ENCODE data around the gene ZBED3.
"Not testable (repeated sequence)": the region's sequence is repeated elsewhere in the genome, so short reads cannot be mapped to it uniquely, and the experiment has no call there.

The ZBED3 gene

GRCh38 chr5:77102549-77102948 is 15.5 kb upstream of the ZBED3 start:
- H3K27me3 Mint-ChIP-seq = no peaks in the 10 kb centered on the region
- peaks cover 1% of the 10 kb centered on the region for H3K36me3 Mint-ChIP-seq (ENCODE audit: insufficient read depth)
- H3K4me3 Mint-ChIP-seq = no peak overlapping the region
- no peaks in the 10 kb centered on the region for H3K9me3 Mint-ChIP-seq
- no peak overlapping the region for H3K27ac Mint-ChIP-seq (ENCODE audit: low read depth)
- H3K4me1 Mint-ChIP-seq = no peaks in the 10 kb centered on the region
- no peak for DNase-seq (ENCODE audit: low spot score in 2 of 2)
- no peak for ATAC-seq (replicated peaks; ENCODE audit: extremely low read depth, poor library complexity, severe bottlenecking)

DNA sequence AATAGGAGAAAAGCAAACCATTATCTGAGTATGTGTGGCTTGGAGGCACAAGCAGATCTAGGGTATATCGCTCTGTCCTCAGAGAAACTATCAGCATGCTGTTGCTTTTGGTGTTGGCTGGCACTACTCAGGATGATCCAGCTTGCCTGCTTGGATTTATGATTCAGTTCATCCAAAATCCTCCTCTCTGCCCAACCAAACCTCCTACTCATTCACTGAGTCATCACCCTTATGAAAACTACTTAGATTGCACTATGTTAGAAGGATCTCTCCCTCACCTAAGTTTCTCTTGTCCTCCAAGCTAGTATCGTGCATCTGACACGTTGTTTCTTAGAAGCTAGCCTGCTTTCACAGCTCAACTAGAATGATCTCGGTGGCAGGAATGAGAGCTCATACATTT is 14.2 kb upstream of the ZBED3 start:
- H3K4me3 Mint-ChIP-seq = no peak overlapping the region
- H3K36me3 Mint-ChIP-seq (ENCODE audit: insufficient read depth) = peaks cover 1% of the 10 kb centered on the region
- no peaks in the 10 kb centered on the region for H3K9me3 Mint-ChIP-seq
- DNase-seq (ENCODE audit: low spot score in 2 of 2) (no peak), ATAC-seq (replicated peaks; ENCODE audit: extremely low read depth, poor library complexity, severe bottlenecking) (no peak)
- H3K27ac Mint-ChIP-seq (ENCODE audit: low read depth) = no peak overlapping the region
- peaks cover 5% of the 10 kb centered on the region for H3K27me3 Mint-ChIP-seq
- no peaks in the 10 kb centered on the region for H3K4me1 Mint-ChIP-seq

DNA sequence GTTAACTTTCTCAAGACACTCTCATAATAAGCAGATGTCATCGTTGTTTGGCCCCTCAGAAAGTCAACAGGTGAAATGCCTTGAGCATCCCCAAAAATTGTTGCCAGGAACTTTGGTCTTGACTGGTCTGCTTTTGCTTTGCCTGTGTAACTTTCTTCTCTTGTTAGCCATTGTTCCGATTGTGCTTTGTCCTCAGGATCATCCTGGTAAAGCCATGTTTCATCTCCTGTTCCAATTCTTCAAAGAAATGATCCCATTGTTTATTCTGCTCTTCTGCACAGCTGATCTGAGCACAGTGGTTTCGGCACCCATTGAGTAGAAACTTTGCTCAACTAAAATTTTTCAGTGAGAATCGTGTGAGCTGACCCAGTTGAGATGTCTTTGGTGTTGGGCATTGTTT is 8.1 kb upstream of the ZBED3 start:
- peaks cover 29% of the 10 kb centered on the region for H3K27me3 Mint-ChIP-seq
- no peak overlapping the region for H3K27ac Mint-ChIP-seq (ENCODE audit: low read depth)

DNA sequence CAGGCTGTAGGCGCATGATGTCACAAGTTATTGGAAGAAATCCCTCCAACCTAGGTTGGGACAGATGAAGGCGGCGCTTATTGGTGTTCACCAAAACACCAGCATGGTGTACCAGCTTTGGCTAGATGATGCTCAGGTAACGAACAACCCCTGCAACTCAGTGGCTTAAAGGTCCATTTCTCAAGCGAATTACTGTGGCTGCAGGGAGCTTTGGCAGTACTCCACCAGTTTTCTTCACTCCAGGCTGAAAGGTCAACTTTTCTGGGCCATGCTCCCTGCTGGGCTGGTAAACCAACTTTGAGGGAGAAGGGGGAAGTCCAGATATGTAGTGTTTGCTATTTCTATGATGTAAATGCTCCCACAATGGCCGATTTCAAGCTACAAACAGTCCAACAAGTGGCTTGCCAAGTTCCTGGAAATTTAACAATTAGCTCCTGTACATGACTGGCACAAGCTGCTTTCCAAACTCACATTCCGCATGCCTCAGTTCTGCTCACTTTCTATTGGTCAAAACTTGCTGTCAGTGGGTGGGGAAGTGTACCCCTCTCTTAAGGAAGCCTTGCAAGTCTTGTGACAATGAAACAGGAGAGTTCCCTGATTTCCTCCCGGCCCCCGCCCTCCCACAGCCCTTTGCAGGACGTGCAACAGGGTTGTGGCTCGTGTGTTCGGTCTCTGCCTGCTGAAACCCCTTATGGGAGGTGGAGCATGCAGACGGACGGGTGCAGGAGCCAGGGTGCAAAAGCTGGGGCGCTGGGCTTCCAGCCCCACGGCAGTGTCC is 588 bp upstream of the ZBED3 start:
- ATAC-seq (replicated peaks; ENCODE audit: extremely low read depth, poor library complexity, severe bottlenecking) (no peak), DNase-seq (ENCODE audit: low spot score in 2 of 2) (no peak)
- Mint-ChIP-seq H3K36me3 (ENCODE audit: insufficient read depth) (peaks cover 4% of the 10 kb centered on the region), H3K27ac (ENCODE audit: low read depth) (no peak overlapping the region), H3K27me3 (peaks cover 20% of the 10 kb centered on the region), H3K4me1 (peaks cover 16% of the 10 kb centered on the region), H3K4me3 (peak overlapping the region; percentile 83), H3K9me3 (no peaks in the 10 kb centered on the region)

More for the DNA sequence above, 8.1 kb upstream of the ZBED3 start:
- Mint-ChIP-seq H3K4me3 (no peak overlapping the region), H3K9me3 (no peaks in the 10 kb centered on the region), H3K4me1 (no peaks in the 10 kb centered on the region), H3K36me3 (ENCODE audit: insufficient read depth) (no peaks in the 10 kb centered on the region)
- DNase-seq (ENCODE audit: low spot score in 2 of 2) (no peak), ATAC-seq (replicated peaks; ENCODE audit: extremely low read depth, poor library complexity, severe bottlenecking) (no peak)

DNA sequence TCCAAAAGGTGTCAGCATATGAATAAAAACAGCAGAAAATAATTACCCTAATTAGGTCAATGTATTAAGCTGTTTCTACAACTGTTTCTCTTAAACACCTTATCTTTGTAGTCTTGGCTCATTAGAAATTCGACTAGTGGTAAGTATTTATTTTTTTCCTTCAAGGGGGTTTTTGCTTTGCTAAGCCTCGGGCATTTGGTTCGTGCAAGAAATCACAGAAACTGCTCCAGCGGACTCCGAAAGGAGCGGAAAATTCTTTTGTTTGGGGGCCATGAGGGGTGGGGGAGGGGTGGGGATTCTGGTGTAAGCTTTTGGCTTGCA is 757 bp downstream of the ZBED3 start:
- H3K4me1 Mint-ChIP-seq = peaks cover 16% of the 10 kb centered on the region
- H3K36me3 Mint-ChIP-seq (ENCODE audit: insufficient read depth) = peaks cover 4% of the 10 kb centered on the region
- no peak for ATAC-seq (replicated peaks; ENCODE audit: extremely low read depth, poor library complexity, severe bottlenecking)
- no peaks in the 10 kb centered on the region for H3K9me3 Mint-ChIP-seq
- H3K4me3 Mint-ChIP-seq = peak overlapping the region; percentile 83
- no peak for DNase-seq (ENCODE audit: low spot score in 2 of 2)
- H3K27ac Mint-ChIP-seq (ENCODE audit: low read depth) = peak overlapping the region; percentile 35
- H3K27me3 Mint-ChIP-seq = peaks cover 20% of the 10 kb centered on the region

DNA sequence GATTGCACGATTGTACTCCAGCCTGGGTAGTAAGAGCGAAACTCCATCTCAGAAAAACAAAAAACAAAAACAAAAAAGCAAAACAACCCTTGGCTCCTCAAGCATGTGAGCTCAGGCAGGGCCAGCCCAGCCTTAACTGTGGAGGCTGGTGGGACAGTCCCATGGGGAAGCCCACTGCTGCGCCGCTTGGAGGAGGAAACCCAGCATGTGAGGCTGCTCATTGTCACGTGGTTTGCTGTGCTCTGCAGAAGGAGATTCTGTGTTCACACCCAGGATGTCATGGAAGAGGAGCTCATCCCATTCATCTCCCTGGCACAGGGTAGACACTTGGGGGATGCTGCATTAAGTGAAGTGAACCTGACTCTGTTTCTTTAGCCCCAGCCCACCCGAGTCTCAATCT is 4.0 kb downstream of the ZBED3 start:
- H3K9me3 Mint-ChIP-seq = no peaks in the 10 kb centered on the region
- ATAC-seq (replicated peaks; ENCODE audit: extremely low read depth, poor library complexity, severe bottlenecking) (no peak), DNase-seq (ENCODE audit: low spot score in 2 of 2) (no peak)
- H3K27me3 Mint-ChIP-seq = no peaks in the 10 kb centered on the region
- H3K4me3 Mint-ChIP-seq = no peak overlapping the region
- peaks cover 16% of the 10 kb centered on the region for H3K4me1 Mint-ChIP-seq
- H3K36me3 Mint-ChIP-seq (ENCODE audit: insufficient read depth) = peaks cover 4% of the 10 kb centered on the region
- no peak overlapping the region for H3K27ac Mint-ChIP-seq (ENCODE audit: low read depth)

GRCh38 chr5:77082280-77082679 is 4.8 kb downstream of the ZBED3 start:
- H3K27me3 Mint-ChIP-seq = no peaks in the 10 kb centered on the region
- H3K4me1 Mint-ChIP-seq = peaks cover 11% of the 10 kb centered on the region
- peaks cover 4% of the 10 kb centered on the region for H3K36me3 Mint-ChIP-seq (ENCODE audit: insufficient read depth)
- no peak overlapping the region for H3K4me3 Mint-ChIP-seq
- ATAC-seq (replicated peaks; ENCODE audit: extremely low read depth, poor library complexity, severe bottlenecking) (no peak), DNase-seq (ENCODE audit: low spot score in 2 of 2) (no peak)
- H3K9me3 Mint-ChIP-seq = no peaks in the 10 kb centered on the region
- H3K27ac Mint-ChIP-seq (ENCODE audit: low read depth) = no peak overlapping the region

- Mint-ChIP-seq H3K4me3 (no peak overlapping the region), H3K9me3 (no peaks in the 10 kb centered on the region), H3K27ac (ENCODE audit: low read depth) (no peak overlapping the region), H3K36me3 (ENCODE audit: insufficient read depth) (peaks cover 2% of the 10 kb centered on the region), H3K27me3 (no peaks in the 10 kb centered on the region), H3K4me1 (peaks cover 6% of the 10 kb centered on the region)
- DNase-seq (ENCODE audit: low spot score in 2 of 2) (no peak), ATAC-seq (replicated peaks; ENCODE audit: extremely low read depth, poor library complexity, severe bottlenecking) (no peak)
These were observed 6.2 kb downstream of the ZBED3 start for GRCh38 chr5:77080905-77081304.

GRCh38 chr5:77080479-77080878 is 6.6 kb downstream of the ZBED3 start:
- not testable (repeated sequence) for H3K36me3 Mint-ChIP-seq (ENCODE audit: insufficient read depth); DNase-seq (ENCODE audit: low spot score in 2 of 2); H3K9me3 Mint-ChIP-seq; H3K4me1 Mint-ChIP-seq; H3K4me3 Mint-ChIP-seq; H3K27me3 Mint-ChIP-seq; ATAC-seq (replicated peaks; ENCODE audit: extremely low read depth, poor library complexity, severe bottlenecking); H3K27ac Mint-ChIP-seq (ENCODE audit: low read depth)

GRCh38 chr5:77077829-77078176 is 9.3 kb downstream of the ZBED3 start:
- no peaks in the 10 kb centered on the region for H3K27me3 Mint-ChIP-seq
- DNase-seq (ENCODE audit: low spot score in 2 of 2) = no peak
- H3K27ac Mint-ChIP-seq (ENCODE audit: low read depth) = no peak overlapping the region
- peaks cover 3% of the 10 kb centered on the region for H3K36me3 Mint-ChIP-seq (ENCODE audit: insufficient read depth)
- H3K4me3 Mint-ChIP-seq = peak overlapping the region; percentile 49
- H3K9me3 Mint-ChIP-seq = no peaks in the 10 kb centered on the region
- peaks cover 8% of the 10 kb centered on the region for H3K4me1 Mint-ChIP-seq
- no peak for ATAC-seq (replicated peaks; ENCODE audit: extremely low read depth, poor library complexity, severe bottlenecking)

GRCh38 chr5:77076961-77077828 is 9.9 kb downstream of the ZBED3 start:
- H3K9me3 Mint-ChIP-seq = no peaks in the 10 kb centered on the region
- no peaks in the 10 kb centered on the region for H3K27me3 Mint-ChIP-seq
- no peak overlapping the region for H3K27ac Mint-ChIP-seq (ENCODE audit: low read depth)
- H3K4me1 Mint-ChIP-seq = peaks cover 8% of the 10 kb centered on the region
- ATAC-seq (replicated peaks; ENCODE audit: extremely low read depth, poor library complexity, severe bottlenecking) (peak; percentile 71), DNase-seq (ENCODE audit: low spot score in 2 of 2) (peak in 1 of 2 donors; percentile 19)
- peaks cover 3% of the 10 kb centered on the region for H3K36me3 Mint-ChIP-seq (ENCODE audit: insufficient read depth)
- peak overlapping the region; percentile 49 for H3K4me3 Mint-ChIP-seq

GRCh38 chr5:77074745-77075144 is 12.3 kb downstream of the ZBED3 start:
- no peaks in the 10 kb centered on the region for H3K27me3 Mint-ChIP-seq
- no peak for DNase-seq (ENCODE audit: low spot score in 2 of 2)
- H3K4me1 Mint-ChIP-seq = peaks cover 8% of the 10 kb centered on the region
- peaks cover 3% of the 10 kb centered on the region for H3K36me3 Mint-ChIP-seq (ENCODE audit: insufficient read depth)
- H3K9me3 Mint-ChIP-seq = no peaks in the 10 kb centered on the region
- H3K4me3 Mint-ChIP-seq = no peak overlapping the region
- no peak for ATAC-seq (replicated peaks; ENCODE audit: extremely low read depth, poor library complexity, severe bottlenecking)
- H3K27ac Mint-ChIP-seq (ENCODE audit: low read depth) = no peak overlapping the region

GRCh38 chr5:77073667-77074066 is 13.4 kb downstream of the ZBED3 start:
- DNase-seq (ENCODE audit: low spot score in 2 of 2) = no peak
- peaks cover 3% of the 10 kb centered on the region for H3K36me3 Mint-ChIP-seq (ENCODE audit: insufficient read depth)
- no peaks in the 10 kb centered on the region for H3K9me3 Mint-ChIP-seq
- no peaks in the 10 kb centered on the region for H3K27me3 Mint-ChIP-seq
- H3K4me3 Mint-ChIP-seq = no peak overlapping the region
- H3K4me1 Mint-ChIP-seq = peaks cover 8% of the 10 kb centered on the region
- ATAC-seq (replicated peaks; ENCODE audit: extremely low read depth, poor library complexity, severe bottlenecking) = no peak
- no peak overlapping the region for H3K27ac Mint-ChIP-seq (ENCODE audit: low read depth)
